IPS DF 4.7 (cell line): ENCODE measurements around the gene RALGAPA2.
"Not testable (repeated sequence)": the region's sequence is repeated elsewhere in the genome, so short reads cannot be mapped to it uniquely, and the experiment has no call there.

Experiments
- DNase-seq: peaks from one replicate; pipeline ENCODE4 v3.0.0-alpha.2; 2013; ENCODE audit warnings: low spot score; ENCODE audit errors: extremely low read depth

Gene RALGAPA2

GRCh38 chr20:20543348-20543747 is 169.1 kb downstream of the RALGAPA2 start:
- DNase-seq = not testable (repeated sequence)

GRCh38 chr20:20536240-20536933 is 176.1 kb downstream of the RALGAPA2 start:
- DNase-seq = no peak

GRCh38 chr20:20535051-20535450 is 177.4 kb downstream of the RALGAPA2 start:
- DNase-seq = no peak

GRCh38 chr20:20531283-20531682 is 181.2 kb downstream of the RALGAPA2 start:
- no peak for DNase-seq

GRCh38 chr20:20530428-20531151 is 181.9 kb downstream of the RALGAPA2 start:
- no peak for DNase-seq

- no peak for DNase-seq
These were observed 182.8 kb downstream of the RALGAPA2 start for GRCh38 chr20:20529597-20529996.

- DNase-seq = no peak
These were observed 183.6 kb downstream of the RALGAPA2 start for GRCh38 chr20:20528861-20529260.

GRCh38 chr20:20527661-20528060 is 184.8 kb downstream of the RALGAPA2 start:
- no peak for DNase-seq

- no peak for DNase-seq
These were observed 186.7 kb downstream of the RALGAPA2 start for GRCh38 chr20:20525756-20526155.

- DNase-seq = no peak
These were observed 187.2 kb downstream of the RALGAPA2 start for GRCh38 chr20:20525214-20525613.

GRCh38 chr20:20524756-20525155 is 187.7 kb downstream of the RALGAPA2 start:
- DNase-seq = no peak

- no peak for DNase-seq
These were observed 190.7 kb downstream of the RALGAPA2 start for GRCh38 chr20:20521736-20522135.

GRCh38 chr20:20520776-20521175 is 191.7 kb downstream of the RALGAPA2 start:
- DNase-seq = no peak

- no peak for DNase-seq
These were observed 193.2 kb downstream of the RALGAPA2 start for GRCh38 chr20:20519269-20519668.

- DNase-seq = no peak
These were observed 194.2 kb downstream of the RALGAPA2 start for GRCh38 chr20:20518263-20518662.

- no peak for DNase-seq
These were observed 195.1 kb downstream of the RALGAPA2 start for GRCh38 chr20:20517296-20517695.

GRCh38 chr20:20513720-20514119 is 198.7 kb downstream of the RALGAPA2 start:
- DNase-seq = no peak

- DNase-seq = no peak
These were observed 206.9 kb downstream of the RALGAPA2 start for GRCh38 chr20:20505554-20505953.

GRCh38 chr20:20503777-20504530 is 208.5 kb downstream of the RALGAPA2 start:
- no peak for DNase-seq

- no peak for DNase-seq
These were observed 211.3 kb downstream of the RALGAPA2 start for GRCh38 chr20:20501128-20501527.

- DNase-seq = no peak
These were observed 212.1 kb downstream of the RALGAPA2 start for GRCh38 chr20:20500312-20500711.

GRCh38 chr20:20499439-20499838 is 213.0 kb downstream of the RALGAPA2 start:
- no peak for DNase-seq
